Activated naive CD8-positive, alpha-beta T cell (primary cell): ENCODE measurements around the gene DNAJB13.

Source experiments
- H3K27ac Mint-ChIP-seq: one replicate; pipeline ENCODE4 v1.8.0; 2021; ENCODE audit warnings: mixed read lengths
- H3K27me3 Mint-ChIP-seq: one replicate; pipeline ENCODE4 v1.8.0; 2021; ENCODE audit warnings: mixed read lengths
- H3K36me3 Mint-ChIP-seq: one replicate; pipeline ENCODE4 v1.8.0; 2021; ENCODE audit warnings: mixed read lengths
- H3K4me1 Mint-ChIP-seq: one replicate; pipeline ENCODE4 v1.8.0; 2021; ENCODE audit warnings: low read depth, mixed read lengths
- H3K4me3 Mint-ChIP-seq: one replicate; pipeline ENCODE4 v1.8.0; 2021; ENCODE audit warnings: mild to moderate bottlenecking, mixed read lengths
- H3K9me3 Mint-ChIP-seq: one replicate; pipeline ENCODE4 v1.8.0; 2021; ENCODE audit warnings: low read depth, mixed read lengths

DNAJB13 gene

DNA sequence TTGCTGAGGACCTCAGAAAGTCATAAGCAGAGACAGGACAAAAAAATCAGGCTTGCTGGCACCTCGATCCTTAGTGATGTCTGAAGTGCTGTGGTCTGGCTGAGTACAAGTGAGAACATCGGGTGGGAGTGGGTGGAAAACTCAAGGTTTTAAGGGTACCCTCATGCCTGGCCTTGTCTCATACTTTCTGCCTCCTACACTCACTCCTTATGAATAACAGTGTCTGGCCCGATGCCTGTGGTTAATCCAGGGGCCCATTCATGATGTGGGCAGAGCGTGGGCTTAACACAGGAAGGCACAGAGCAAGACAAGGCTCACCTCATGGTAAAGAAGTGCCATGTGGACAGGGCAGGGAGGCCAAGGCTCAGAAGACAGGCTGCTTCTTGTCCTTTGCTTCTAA, 69.0 kb downstream of the DNAJB13 start:
- no peaks in the 10 kb centered on the region for H3K9me3 Mint-ChIP-seq
- no peak overlapping the region for H3K27ac Mint-ChIP-seq
- peaks cover 43% of the 10 kb centered on the region for H3K4me1 Mint-ChIP-seq
- H3K27me3 Mint-ChIP-seq, result no peaks in the 10 kb centered on the region
- no peak overlapping the region for H3K4me3 Mint-ChIP-seq
- H3K36me3 Mint-ChIP-seq, result peaks cover 27% of the 10 kb centered on the region
